ENCODE measurements around the gene SKP1.

The SKP1 gene

GRCh38 chr5:134101686-134102439 is 74.9 kb downstream of the SKP1 start:
- Histone ChIP-seq H3K9me3 (ENCODE audit: insufficient read depth, low read length) (no peaks in the 10 kb centered on the region), H3K4me3 (ENCODE audit: low read length) (peak overlapping the region; percentile 11; the same call in 1 of the 2 replicates), H3K36me3 (replicated peaks; ENCODE audit: low read depth, low read length) (no peaks in the 10 kb centered on the region), H4K20me1 (ENCODE audit: insufficient read depth, low read length) (no peaks in the 10 kb centered on the region), H2AFZ (ENCODE audit: low read depth, low read length) (peak overlapping the region; percentile 86; the same call in 1 of the 2 replicates), H3K4me1 (ENCODE audit: low read length) (peaks cover 65% of the 10 kb centered on the region), H3K27me3 (ENCODE audit: low read depth, low read length) (no peaks in the 10 kb centered on the region), H3K79me2 (ENCODE audit: low read length) (no peaks in the 10 kb centered on the region), H3K27ac (ENCODE audit: low read length) (peak overlapping the region; percentile 98), H3K4me2 (ENCODE audit: low read length) (peak overlapping the region; percentile 74), H3K9ac (ENCODE audit: low read length) (peak overlapping the region; percentile 52; the same call in 1 of the 2 replicates)
- TF ChIP-seq CTCF (IDR thresholded peaks at IDR 0.05; ENCODE audit: low read depth, low read length) = peak; percentile 62
- TF ChIP-seq EZH2phosphoT487 (IDR thresholded peaks at IDR 0.05; ENCODE audit: low read depth) = no peak

GRCh38 chr5:134100283-134101091 is 76.3 kb downstream of the SKP1 start:
- Histone ChIP-seq H3K4me2 (ENCODE audit: low read length) (peak overlapping the region; percentile 85), H4K20me1 (ENCODE audit: insufficient read depth, low read length) (no peaks in the 10 kb centered on the region), H3K27me3 (ENCODE audit: low read depth, low read length) (no peaks in the 10 kb centered on the region), H3K4me1 (ENCODE audit: low read length) (peaks cover 70% of the 10 kb centered on the region), H3K79me2 (ENCODE audit: low read length) (no peaks in the 10 kb centered on the region), H3K36me3 (replicated peaks; ENCODE audit: low read depth, low read length) (no peaks in the 10 kb centered on the region), H3K27ac (ENCODE audit: low read length) (peak overlapping the region; percentile 98), H3K9ac (ENCODE audit: low read length) (peak overlapping the region; percentile 89), H2AFZ (ENCODE audit: low read depth, low read length) (no peak overlapping the region), H3K4me3 (ENCODE audit: low read length) (peak overlapping the region; percentile 65), H3K9me3 (ENCODE audit: insufficient read depth, low read length) (no peaks in the 10 kb centered on the region)
- TF ChIP-seq CTCF (IDR thresholded peaks at IDR 0.05; ENCODE audit: low read depth, low read length) (no peak), EZH2phosphoT487 (IDR thresholded peaks at IDR 0.05; ENCODE audit: low read depth) (no peak)

GRCh38 chr5:134099939-134100282 is 76.8 kb downstream of the SKP1 start:
- H3K4me3 ChIP-seq (ENCODE audit: low read length) = peak overlapping the region; percentile 65
- no peak overlapping the region for H2AFZ ChIP-seq (ENCODE audit: low read depth, low read length)
- H3K4me2 ChIP-seq (ENCODE audit: low read length) = peak overlapping the region; percentile 85
- no peaks in the 10 kb centered on the region for H3K79me2 ChIP-seq (ENCODE audit: low read length)
- no peak for TF ChIP-seq EZH2phosphoT487 (IDR thresholded peaks at IDR 0.05; ENCODE audit: low read depth)
- TF ChIP-seq CTCF (IDR thresholded peaks at IDR 0.05; ENCODE audit: low read depth, low read length) = no peak
- peak overlapping the region; percentile 98 for H3K27ac ChIP-seq (ENCODE audit: low read length)
- H3K36me3 ChIP-seq (replicated peaks; ENCODE audit: low read depth, low read length) = no peaks in the 10 kb centered on the region
- no peaks in the 10 kb centered on the region for H3K27me3 ChIP-seq (ENCODE audit: low read depth, low read length)
- peaks cover 69% of the 10 kb centered on the region for H3K4me1 ChIP-seq (ENCODE audit: low read length)
- no peaks in the 10 kb centered on the region for H4K20me1 ChIP-seq (ENCODE audit: insufficient read depth, low read length)
- H3K9me3 ChIP-seq (ENCODE audit: insufficient read depth, low read length) = no peaks in the 10 kb centered on the region
- peak overlapping the region; percentile 89 for H3K9ac ChIP-seq (ENCODE audit: low read length)

GRCh38 chr5:134099288-134099872 is 77.4 kb downstream of the SKP1 start:
- Histone ChIP-seq H3K27ac (ENCODE audit: low read length) (peak overlapping the region; percentile 98), H3K4me2 (ENCODE audit: low read length) (peak overlapping the region; percentile 85), H3K27me3 (ENCODE audit: low read depth, low read length) (no peaks in the 10 kb centered on the region), H3K4me1 (ENCODE audit: low read length) (peaks cover 63% of the 10 kb centered on the region), H4K20me1 (ENCODE audit: insufficient read depth, low read length) (no peaks in the 10 kb centered on the region), H2AFZ (ENCODE audit: low read depth, low read length) (no peak overlapping the region; the same call in 1 of the 2 replicates), H3K36me3 (replicated peaks; ENCODE audit: low read depth, low read length) (no peaks in the 10 kb centered on the region), H3K9me3 (ENCODE audit: insufficient read depth, low read length) (no peaks in the 10 kb centered on the region), H3K79me2 (ENCODE audit: low read length) (no peaks in the 10 kb centered on the region), H3K4me3 (ENCODE audit: low read length) (peak overlapping the region; percentile 65), H3K9ac (ENCODE audit: low read length) (peak overlapping the region; percentile 89)
- no peak for TF ChIP-seq EZH2phosphoT487 (IDR thresholded peaks at IDR 0.05; ENCODE audit: low read depth)
- peak; percentile 42 for TF ChIP-seq CTCF (IDR thresholded peaks at IDR 0.05; ENCODE audit: low read depth, low read length)
